T-helper 1 cell (primary cell): ENCODE data around the gene AACS.
A peak's percentile ranks its signal among the peaks of the same experiment; 100 is the strongest.
"Not testable (repeated sequence)": the region's sequence is repeated elsewhere in the genome, so short reads cannot be mapped to it uniquely, and the experiment has no call there.

Source experiments
- DNase-seq, 5 donors: peaks; one replicate each; pipeline ENCODE4 v3.0.0-alpha.2; 2012 to 2020
- total RNA-seq, 4 donors: gene quantifications; one replicate each; lab custom pipeline; 2026; lab: John Stamatoyannopoulos, UW

Gene AACS, protein sequence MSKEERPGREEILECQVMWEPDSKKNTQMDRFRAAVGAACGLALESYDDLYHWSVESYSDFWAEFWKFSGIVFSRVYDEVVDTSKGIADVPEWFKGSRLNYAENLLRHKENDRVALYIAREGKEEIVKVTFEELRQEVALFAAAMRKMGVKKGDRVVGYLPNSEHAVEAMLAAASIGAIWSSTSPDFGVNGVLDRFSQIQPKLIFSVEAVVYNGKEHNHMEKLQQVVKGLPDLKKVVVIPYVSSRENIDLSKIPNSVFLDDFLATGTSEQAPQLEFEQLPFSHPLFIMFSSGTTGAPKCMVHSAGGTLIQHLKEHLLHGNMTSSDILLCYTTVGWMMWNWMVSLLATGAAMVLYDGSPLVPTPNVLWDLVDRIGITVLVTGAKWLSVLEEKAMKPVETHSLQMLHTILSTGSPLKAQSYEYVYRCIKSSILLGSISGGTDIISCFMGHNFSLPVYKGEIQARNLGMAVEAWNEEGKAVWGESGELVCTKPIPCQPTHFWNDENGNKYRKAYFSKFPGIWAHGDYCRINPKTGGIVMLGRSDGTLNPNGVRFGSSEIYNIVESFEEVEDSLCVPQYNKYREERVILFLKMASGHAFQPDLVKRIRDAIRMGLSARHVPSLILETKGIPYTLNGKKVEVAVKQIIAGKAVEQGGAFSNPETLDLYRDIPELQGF
- 14.8 to 16.6 (median 16.0) reads per million in 4 donors for total RNA-seq

DNA sequence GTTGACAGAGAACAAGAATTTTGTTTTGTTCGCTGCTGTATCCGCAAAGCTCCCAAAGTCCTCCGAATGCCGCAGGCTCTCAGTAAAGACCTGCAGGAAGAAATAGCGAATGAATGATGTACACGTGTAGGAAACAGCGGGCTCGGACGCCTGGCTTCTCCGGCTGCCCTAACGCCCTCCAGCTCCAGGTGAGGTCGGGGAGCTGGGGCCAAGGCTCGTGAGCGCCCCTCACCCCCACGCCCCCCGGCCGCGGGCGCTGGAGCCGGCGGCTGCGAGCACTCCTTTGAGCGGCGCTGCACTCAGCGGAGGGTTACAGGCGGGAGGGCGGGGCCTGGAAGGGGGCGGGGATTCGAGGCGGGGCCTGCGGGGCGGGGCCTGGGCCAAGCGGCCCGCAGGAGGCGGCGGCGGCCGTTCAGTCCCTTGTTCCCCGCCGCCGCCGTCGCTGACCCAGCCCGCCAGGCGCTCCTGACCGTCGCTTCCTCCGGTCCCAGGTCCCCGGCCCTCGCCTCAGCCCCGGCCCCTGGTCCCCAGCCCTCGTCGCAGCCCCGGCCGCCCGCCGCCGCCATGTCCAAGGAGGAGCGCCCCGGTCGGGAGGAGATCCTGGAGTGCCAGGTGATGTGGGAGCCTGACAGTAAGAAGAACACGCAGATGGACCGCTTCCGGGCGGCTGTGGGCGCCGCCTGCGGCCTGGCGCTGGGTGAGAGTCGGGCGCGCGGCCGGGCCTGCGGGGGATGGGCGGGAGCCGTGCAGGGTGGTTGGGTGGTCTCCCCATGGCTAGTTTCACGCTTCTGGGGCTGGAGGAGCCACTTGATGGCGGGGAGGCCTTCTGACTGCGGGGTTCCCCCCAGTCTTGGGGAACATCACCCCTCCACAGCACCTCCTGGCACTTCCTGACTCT, at the start of gene AACS:
AACS (plus strand) TSS at position 415 of the 898 bp plus-strand sequence; CDS start at position 565, 150 bp downstream.
- DNase-seq: peak; percentile 55 to 74 (median 71)

DNA sequence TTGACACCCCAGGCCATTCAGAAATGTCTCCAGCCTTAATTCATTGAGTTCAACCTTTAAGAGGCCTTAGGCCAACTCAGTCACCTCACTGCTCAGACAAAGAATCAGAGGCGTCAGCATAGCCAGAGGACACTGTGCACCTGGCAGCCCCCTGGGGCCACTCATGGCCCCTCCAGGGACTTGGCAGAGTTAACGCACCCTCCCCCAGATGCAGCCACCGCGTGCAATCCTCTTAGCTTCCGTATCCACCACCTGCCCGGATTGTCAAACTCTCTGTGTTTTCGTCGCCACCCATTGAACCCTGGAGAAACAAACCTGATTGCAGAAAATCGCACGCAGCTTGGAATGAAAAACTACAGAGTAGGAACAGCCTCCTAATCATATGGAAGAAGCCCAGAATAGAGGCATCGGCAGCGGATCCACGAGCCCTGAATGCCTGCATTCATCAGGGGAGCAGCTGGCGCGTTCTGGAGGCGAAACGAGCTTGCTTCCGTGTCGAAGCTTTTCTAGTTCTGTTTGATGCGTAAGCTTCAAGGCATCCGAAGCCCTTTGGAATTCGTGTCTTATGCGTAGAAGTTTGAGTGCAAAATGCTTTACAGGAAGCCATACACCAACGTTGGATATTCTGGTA, 49.4 kb upstream of the AACS start:
- no peak for DNase-seq

DNA sequence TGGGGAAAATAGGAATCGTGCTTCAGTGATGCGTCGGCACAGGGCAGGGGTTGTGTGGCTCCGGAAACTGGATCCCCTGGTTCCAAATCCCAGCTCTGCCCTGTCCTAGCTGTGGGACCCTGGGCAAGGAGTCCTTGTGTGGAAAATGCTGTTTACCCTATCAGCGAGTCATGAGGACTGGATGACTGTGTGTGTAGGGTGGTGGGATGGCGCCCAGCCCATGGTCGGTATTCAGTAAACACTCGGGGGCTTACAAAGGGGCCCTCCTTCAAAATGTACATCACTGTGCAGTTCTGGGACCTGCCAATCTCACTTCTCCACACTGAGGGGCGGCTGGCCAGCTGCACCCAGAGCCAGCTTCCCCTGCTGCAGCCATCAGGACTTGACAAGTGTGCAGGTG, 47.4 kb upstream of the AACS start:
- no peak for DNase-seq

DNA sequence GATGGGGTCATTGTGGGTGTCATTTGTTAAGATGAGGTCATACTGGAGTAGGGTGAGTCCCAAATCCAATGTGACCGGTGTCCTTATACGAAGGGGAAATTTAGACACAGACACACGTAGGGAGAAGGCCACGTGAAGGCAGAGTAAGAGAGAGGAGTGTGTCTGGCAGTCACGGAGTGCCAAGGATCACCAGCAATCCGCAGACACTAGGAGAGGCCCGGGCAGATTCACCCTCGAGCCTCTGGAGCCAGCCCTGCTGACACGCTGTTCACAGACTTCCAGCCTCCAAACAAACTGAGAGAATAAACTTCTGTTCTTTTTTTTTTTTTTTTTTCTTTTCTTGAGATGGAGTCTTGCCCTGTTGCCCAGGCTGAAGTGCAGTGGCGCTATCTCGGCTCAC, 46.9 kb upstream of the AACS start:
- DNase-seq: no peak

DNA sequence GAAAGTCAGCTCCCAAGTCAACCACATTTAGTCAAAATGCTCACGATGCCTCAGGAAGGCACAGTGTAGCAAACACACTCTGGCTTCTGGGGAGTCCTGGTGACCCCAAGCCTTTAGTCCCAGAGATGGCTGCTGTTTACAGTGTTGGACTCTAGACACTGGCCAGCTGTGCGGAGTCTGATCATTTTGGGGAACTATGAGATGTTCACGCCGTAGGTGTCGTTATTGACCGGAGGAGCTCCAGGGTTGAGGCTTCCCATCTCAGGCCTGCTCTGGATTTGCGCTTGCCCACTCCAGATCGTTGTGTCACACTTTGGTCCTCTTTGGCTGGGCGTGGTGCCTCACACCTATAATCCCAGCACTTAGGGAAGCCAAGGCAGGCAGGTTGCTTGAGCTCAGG, 44.1 kb upstream of the AACS start:
- DNase-seq: no peak

DNA sequence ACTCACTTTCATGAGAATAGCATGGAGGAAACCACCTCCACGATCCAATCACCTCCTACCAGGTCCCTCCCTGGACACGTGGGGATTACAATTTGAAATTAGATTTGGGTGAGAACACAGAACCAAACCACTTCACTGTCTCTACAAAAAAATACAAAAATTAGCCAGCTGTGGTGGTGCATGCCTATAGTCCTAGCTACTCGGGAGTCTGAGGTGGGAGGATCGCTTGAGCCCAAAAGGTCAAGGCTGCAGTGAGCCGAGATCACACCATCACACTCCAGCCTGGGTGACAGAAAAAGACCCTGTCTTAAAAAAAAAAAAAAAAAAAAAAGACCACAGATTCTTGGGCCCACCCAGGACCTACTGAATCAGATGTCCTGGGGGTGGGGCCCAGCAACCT, 43.5 kb upstream of the AACS start:
- no peak for DNase-seq

DNA sequence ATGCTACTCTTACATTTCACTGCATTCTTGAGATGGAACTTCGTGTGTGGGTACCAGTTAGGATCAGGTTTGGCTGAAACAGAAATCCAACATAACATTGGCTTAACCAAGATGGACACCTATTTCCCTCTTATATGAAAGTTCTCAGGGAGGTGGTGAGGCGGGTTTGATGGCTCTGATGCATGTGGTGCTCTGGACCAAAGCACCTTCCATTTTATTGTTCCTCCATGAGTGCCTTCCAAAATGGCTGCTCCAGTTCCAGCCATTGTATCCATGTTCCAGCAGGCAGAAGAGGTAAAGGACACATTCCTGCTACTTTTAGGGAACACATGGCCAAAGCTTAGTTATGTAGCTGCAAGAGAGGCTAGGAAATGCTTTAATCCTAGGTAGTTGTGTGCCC, 42.2 kb upstream of the AACS start:
- no peak for DNase-seq

DNA sequence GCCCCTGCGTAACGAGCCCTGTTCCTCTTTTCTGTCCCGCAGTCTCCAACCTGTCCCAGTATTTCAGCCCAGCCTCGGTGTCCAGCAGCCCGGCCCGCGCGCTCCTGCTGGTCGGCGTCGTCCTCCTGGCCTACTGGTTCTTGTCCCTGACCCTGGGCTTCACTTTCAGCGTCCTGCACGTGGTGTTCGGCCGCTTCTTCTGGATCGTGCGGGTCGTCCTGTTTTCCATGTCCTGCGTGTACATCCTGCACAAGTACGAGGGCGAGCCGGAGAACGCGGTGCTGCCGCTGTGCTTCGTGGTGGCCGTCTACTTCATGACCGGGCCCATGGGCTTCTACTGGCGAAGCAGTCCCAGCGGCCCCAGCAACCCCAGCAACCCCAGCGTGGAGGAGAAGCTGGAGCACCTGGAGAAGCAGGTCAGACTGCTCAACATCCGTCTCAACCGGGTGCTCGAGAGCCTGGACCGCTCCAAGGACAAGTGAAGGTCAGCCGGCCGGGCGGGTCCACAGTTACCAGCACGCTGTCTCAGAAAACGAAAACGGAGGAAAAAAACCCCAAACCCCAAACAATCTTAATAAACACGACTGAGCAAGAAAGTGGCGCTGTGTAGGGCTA, 40.2 kb upstream of the AACS start:
- DNase-seq: no peak

DNA sequence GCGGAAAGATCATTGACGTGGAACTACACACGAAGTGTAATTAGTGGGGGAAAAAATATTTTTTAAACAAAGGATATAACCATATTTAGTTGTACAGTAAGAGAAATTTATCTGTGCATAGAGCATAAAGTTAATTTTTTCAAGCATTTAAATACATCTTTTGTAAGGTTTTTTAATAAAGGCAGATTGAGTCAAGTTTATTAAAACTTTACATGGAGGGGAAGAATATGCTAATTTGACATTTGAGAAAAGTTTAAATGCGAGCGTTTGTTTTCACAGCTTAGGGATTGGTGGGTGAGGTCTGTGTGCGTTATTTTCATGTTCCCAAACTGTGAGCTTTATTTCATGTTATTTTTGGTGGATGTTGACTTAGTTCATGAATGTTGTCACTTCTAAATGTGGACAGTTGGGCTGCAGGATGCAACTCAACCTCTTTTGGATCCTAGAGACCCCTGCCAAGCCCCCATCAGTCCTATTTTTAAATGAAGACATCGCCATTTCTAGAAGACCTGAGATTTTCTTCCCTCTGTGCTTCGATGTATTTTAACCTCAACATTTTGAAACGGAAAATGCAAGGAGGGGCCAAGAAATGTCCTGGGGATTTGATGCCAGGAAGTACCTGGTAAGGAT, 39.5 kb upstream of the AACS start:
- DNase-seq: no peak

DNA sequence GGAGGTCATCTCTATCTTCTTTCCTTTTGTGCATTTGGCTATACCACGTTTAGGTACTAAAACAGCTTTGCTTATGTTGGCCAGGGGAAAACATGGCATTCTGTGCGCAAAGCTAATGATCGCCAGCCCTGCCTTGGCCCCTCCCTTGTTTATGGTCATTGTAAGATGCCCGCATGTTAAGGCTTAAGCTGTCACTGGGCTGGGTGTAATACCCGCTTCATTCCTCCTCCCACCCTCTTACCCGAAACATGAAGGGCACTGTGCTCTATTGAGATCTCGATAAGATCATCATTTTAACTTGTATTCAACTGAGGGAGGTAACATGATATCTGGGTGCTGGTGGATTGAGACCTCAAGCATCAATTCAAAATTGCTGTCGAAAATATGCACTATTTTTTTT, 37.1 kb upstream of the AACS start:
- no peak for DNase-seq

DNA sequence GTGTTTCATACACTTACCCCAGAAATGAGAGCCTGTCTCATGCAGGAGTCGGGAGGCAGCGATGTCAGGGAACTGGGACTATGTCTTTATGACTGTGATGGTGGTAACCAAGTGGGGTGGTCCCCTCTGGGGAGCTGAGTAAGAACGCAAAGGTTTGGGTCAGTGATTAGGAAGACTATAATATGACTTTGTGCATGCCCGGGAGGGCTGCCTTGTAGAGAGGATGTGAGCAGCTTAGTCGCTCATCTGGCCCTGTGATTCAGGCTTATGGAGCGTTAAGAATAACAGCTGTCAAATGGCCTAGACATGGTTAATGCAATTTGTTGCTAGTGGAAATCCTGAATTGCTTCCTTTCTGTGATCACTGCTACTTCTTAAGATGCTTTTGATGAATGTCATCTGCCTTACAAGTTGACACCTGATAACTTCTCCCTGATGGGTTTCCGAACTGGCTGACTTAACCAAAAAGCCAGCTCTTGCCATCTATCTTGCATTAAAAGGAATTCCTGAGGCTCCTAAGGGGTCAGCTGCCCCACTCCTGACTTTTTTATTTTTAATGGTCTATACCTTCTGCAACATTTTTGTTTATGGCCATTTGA, 35.4 kb upstream of the AACS start:
- DNase-seq: no peak

DNA sequence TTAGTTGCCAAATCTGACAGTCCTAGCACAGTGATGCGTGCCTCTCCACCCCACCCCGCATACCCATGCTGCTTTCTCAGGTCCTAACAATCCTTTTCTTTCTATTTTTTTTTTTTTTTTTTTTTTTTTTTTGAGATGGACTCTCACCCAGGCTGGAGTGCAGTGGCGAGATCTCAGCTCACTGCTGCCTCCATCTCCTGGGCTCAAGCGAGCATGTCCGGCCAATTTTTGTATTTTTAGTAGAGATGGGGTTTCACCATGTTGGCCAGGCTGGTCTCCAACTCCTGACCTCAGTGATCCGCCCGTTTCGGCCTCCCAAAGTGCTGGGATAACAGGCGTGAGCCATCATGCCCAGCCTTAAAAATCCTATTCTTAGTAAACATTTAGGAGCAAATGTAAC, 33.8 kb upstream of the AACS start:
- not testable (repeated sequence) for DNase-seq

DNA sequence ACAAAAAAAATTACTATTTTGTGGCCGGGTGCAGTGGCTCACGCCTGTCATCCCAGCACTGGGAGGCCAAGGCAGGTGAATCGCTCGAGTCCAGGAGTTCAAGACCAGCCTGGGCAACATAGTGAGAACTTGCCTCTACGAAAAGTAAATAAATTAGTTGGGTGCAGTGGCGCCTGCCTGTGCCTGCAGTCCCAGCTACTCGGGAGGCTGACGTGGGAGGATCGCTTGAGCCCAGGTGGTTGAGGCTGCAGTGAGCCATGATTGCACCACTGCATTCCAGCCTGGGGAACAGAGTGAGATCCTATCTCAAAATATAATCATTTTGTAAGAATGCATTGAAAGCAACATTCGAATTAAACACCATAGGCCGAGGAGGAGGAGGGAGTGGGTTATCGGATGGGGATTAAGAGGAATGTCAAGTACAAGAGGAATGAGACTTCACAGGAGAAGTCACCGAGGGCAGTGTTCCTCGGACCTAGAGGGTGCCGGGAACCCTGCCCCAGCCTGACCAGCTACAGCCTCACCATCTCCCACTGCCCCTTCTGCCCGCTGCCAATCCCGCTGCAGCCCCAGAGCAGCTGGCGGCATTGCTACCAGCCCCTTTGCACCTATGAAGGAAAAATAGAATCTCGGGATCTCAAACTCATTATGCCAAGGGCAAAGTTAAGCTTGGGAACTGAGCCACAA, 32.6 kb upstream of the AACS start:
- DNase-seq: no peak

DNA sequence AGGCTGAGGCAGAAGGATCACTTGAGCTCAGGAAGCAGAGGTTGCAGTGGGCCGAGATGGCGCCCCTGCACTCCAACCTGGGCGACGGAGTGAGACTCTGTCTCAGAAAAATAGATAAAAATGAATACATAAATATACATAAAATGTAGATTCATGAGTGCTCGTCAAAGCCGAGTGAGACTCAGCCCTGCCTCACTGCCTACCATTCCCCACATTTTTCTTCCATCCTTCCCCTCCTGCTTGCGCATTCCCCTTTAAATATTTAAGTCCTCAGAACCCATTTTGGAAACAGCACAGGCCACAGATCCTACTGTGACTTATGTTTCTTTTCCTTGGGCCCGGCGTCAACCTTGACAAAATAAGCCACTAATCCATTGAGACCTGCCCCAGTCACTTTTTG, 31.9 kb upstream of the AACS start:
- DNase-seq: no peak

DNA sequence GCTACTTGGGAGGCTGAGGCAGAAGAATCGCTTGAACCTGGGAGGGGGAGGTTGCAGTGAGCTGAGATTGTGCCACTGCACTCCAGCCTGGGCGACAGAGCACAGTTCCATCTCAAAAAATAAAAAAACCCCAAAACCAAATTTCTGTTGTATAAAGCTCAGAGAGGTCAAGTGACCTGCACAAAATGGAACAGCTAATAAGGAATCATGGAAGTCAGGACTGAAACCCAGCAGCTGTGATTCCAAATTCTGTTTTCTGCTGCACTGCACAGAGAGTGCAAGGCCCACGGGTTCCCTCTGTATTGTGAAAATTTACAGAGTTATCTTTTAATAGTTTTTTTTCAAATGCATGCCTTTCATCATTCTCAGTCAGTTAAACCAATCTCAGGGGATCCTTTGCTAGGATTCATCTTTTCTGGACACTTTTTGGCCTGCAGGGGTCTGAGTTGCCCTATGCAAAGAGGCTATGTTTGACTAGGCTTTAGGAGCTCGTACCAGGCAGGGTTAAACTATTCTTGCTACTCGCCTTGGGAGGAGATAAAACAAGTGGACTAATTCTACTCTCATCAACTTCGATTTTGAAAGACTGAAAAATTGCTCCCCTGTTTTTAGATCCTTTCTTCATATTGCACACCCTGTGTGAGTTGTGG, 26.1 kb upstream of the AACS start:
- no peak for DNase-seq

DNA sequence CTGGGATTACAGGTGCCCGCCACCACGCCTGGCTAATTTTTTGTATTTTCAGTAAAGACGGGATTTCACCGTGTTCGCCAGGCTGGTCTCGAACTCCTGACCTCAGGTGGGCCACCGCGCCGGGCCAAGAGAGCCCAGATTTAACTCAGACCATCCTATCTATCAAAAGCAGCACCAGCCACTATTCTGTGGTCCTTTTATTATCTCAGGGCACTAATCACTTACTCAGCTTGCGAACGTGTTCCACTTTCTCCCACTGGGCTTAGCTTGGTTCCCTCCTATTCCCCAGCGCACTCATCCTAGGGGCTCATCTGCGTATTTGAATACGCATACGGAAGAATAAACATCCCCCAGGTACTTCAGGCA, 16.2 kb upstream of the AACS start:
- no peak for DNase-seq

DNA sequence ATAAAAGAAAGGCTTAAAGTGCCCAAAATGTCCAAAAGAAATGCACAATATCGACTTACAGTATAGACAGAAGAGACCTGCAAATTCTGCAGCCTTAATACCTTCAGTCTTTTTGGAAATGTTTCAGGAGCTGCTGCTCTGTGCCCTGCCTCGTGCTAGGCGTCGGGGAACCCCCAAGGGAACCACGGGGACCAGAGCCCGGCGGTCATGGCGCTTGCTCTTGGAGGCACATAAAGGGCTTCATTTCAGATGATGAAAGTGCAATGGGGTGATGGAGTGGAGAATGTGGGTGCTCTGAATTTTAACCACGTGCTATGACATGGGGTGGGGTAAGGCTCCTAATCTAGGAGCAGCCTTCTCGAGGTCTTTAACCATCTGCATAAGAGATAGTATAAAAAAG, 14.8 kb upstream of the AACS start:
- DNase-seq: no peak

DNA sequence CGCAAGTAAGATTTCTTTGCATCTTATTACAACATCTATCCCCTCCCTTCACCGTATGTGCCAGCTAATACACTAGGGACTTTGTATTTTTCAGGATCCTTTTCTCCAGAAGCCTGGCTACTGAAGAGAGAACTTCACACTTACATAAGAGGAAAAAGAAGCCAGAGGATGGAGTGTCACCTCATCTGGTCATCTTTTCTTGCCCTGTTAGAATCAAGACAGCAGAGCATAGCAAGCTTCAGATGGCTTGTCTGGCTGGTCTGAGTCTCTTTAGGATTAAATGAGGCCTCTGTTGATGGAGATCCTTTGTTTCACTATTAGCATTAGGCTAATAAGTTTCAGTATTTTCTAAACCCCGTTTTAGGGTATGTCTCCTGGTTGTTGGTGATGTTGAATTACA, 14.4 kb upstream of the AACS start:
- DNase-seq: no peak

DNA sequence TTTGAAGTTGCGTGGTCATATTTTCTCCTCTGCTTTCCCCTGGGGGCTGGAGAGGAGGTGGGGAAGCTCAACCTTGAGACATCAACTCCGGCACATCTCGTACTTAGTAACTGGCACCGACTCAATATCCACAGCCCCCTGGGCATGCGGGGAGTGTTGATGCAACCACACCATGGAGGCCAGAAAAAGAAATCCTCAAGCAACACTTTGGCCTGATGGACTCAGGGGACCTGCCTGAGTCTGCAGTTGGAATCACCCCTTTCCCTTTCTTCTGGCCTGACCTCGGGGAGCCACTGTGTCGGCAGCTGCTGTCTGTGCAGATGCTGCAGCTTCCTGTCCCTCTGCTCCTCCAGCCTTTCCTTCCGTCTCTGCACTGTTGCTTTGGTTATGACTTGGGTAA, 11.4 kb upstream of the AACS start:
- no peak for DNase-seq

DNA sequence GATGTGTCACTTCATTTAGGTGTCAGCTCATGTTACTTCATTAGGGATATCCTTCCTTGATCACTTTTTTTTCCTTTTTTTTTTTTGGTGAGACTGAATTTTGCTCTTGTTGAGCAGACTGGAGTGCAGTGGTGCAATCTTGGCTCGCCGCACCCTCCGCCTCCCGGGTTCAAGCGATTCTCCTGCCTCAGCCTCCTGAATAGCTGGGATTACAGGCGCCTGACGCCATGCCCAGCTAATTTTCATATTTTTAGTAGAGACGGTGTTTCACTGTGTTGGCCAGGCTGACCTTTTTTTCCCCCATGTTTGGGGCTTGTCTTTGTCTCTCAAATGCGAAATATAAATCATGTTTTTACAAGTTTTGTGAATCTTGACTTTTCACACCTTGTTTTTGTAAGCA, 9.6 kb upstream of the AACS start:
- no peak for DNase-seq
